PC-9 (cell line): ENCODE data around the gene STARD13.

Source experiments
- CTCF ChIP-seq: fragments of 200-600 bp; sonication (generic); conservative IDR thresholded peaks from 2 replicates; pipeline ENCODE4 v1.6.1; 2017; ENCODE audit warnings: mixed run types, antibody characterized with exemption, mild to moderate bottlenecking, moderate library complexity
- EZH2 ChIP-seq: fragments of 200-600 bp; sonication (generic); IDR thresholded peaks from 2 replicates; pipeline ENCODE4 v1.8.0; 2017; ENCODE audit warnings: antibody characterized with exemption, low read depth

GRCh38 chr13:33091415-33091774 lies 194.2 kb downstream of the STARD13 start:
- TF ChIP-seq CTCF (no peak), EZH2 (no peak)
